HG03108 (cell line): ENCODE data around the gene TMEM178A.

Experiments
- ATAC-seq: cut with Tn5 transposase; IDR thresholded peaks from one replicate; pipeline ENCODE4 v1.9.1; 2021; ENCODE audit warnings: moderate library complexity; ENCODE audit not compliant: unreplicated experiment

TMEM178A gene

GRCh38 chr2:39708003-39708402, 42.3 kb downstream of the TMEM178A start:
- no peak for ATAC-seq

GRCh38 chr2:39710807-39711206, 45.1 kb downstream of the TMEM178A start:
- no peak for ATAC-seq

DNA sequence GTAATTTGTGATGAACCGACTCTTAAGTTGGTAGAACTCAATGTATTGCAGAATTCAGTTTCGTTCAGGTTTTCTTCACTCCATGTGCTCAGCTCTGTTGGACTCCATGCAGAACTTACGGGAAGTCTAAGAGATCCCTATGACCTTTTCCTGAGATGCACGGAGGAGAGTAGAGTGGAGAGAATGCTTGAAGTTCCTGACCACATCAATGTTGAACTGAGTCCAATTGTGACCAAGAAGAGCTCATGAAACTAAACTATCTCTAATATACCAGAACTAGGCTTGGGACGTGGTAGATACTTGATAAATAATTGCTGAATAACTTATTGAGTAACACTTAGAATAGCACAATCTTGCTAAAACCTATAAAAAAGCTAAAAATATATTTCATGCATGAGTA, 47.2 kb downstream of the TMEM178A start:
- no peak for ATAC-seq

DNA sequence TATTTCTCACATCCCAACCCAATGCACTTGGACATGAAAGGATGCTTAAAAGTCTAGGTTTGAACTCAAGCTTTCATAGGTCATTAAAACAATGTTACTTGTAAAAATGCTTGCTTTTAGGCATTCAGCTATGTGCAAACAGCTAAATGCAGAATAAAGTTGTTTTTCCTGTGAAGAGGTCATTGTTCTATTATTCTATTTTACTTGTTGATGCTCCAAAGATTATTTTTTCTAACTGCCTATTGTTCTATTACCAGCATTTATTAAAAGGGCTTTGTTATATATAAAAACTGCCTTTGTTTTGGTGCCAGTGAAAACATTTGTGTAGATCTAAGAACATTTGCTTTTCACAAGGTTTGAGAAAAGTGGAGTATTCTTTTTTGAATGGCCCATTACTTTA, 49.4 kb downstream of the TMEM178A start:
- ATAC-seq: no peak

DNA sequence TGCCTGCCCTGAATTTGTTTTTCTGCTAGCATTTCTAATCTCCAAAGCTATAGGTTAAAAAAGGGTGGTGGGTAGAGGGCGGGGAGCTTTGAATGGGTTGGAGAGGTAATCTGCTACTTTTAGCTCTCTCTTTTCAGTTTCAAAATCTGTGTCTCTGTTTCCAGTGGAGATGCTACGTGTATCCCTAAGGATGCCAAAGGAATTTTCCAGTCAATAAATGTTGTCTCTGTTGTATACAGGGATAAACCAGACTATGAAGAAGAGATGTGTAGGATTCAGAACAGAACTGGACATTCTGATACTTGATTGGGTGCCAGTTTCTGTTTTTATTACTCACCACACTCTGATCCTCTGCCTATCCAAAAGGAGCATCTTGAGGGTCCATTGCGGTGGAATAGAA, 50.1 kb downstream of the TMEM178A start:
- no peak for ATAC-seq

- ATAC-seq: no peak
Measured at GRCh38 chr2:39717067-39717466, 51.4 kb downstream of the TMEM178A start.

DNA sequence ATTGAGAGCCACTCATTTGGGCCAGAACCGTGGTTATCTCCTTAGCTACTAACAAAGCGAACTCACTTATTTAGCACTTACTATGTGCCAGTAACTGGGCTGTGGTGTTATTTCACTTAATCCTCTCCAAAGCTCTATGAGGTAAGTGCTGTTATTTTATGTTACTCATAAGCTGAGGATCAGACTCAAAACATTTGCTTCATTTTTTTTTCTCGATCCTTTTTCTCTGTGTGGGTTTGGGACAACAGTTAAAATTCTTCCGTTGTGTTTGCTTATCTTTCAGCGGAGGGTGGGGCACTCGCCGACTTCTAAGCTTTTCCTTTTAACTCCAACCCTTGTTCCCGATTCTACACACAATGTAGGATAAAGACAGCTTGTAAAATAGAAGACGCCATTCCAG, 52.8 kb downstream of the TMEM178A start:
- ATAC-seq: no peak

- ATAC-seq: no peak
Measured at GRCh38 chr2:39719317-39719716, 53.6 kb downstream of the TMEM178A start.

- no peak for ATAC-seq
Measured at GRCh38 chr2:39720970-39721369, 55.3 kb downstream of the TMEM178A start.

GRCh38 chr2:39723497-39723896, 57.8 kb downstream of the TMEM178A start:
- ATAC-seq: no peak

GRCh38 chr2:39723946-39724827, 58.5 kb downstream of the TMEM178A start:
- ATAC-seq: no peak

GRCh38 chr2:39724828-39725144, 59.1 kb downstream of the TMEM178A start:
- ATAC-seq: no peak

- ATAC-seq: no peak
Measured at GRCh38 chr2:39725401-39725800, 59.7 kb downstream of the TMEM178A start.

GRCh38 chr2:39728085-39728484, 62.4 kb downstream of the TMEM178A start:
- peak; percentile 39 for ATAC-seq

- no peak for ATAC-seq
Measured at GRCh38 chr2:39728941-39729351, 63.2 kb downstream of the TMEM178A start.

- no peak for ATAC-seq
Measured at GRCh38 chr2:39730276-39730675, 64.6 kb downstream of the TMEM178A start.

DNA sequence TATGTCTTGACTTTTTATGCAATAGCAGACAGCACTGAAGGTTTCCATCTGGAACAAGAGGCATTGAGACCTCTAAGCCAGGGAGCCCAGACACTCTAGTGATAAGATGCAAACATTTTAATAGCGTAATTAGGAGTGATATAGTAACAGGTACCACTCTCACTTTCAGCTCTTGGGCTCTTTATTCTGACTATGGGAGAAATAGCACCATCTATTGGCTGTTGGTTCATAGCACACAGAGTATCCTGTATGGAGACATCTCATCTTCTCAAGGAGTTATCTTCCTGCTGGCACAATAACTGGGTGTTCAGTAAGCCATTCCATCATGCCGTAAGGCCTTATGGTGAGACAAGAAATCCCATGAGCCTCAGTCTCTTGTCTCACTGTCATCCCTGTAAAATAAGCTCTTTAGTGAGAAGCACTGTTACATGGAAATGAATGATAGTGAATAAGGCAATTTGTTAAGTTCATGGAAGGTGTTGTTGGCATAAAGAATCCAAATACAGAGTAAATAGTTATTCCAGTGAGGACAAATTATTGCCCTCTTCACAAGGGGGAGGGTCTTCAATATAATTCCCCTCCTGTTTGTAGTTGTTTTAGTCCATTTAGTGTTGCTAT, 65.1 kb downstream of the TMEM178A start:
- no peak for ATAC-seq

DNA sequence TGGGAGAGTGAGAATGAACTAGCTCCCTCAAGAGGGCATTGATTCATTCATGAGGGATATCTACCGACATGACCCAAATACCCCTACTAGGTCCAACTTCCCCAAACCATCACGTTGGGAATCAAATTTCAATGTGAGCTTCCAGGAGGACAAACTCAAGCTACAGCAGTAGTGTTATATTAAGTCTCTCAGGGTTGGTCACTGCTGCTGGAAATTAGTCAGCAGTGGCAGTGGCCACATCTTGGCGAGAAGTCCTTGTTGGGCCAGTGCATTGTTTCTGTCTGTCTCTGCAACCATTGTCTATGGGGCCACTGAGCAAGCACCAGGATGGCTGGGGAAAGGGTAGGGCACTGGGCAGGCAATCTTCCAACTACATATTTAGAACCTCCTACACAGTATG, 65.8 kb downstream of the TMEM178A start:
- ATAC-seq: no peak

DNA sequence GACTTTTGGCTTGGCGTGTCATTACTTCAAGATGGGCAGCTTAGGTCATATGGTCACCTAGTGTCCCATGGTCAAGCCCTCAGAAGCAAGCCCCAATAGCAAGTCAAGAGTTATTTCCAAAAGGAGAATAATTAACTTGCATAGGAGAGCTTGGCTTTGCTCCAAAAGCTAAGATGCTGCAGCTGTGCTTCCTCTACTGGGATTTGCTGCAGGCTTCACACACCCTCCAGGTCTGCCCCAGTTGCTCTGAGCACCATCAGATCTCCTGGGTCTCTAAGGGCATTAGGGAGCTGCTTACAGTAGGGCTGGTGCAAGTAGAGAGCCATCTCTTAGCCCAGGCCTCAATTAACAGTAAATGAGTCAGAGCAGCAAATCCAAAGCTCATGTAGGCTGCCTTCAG, 66.8 kb downstream of the TMEM178A start:
- ATAC-seq: no peak

GRCh38 chr2:39733070-39733674, 67.5 kb downstream of the TMEM178A start:
- ATAC-seq: no peak

- ATAC-seq: no peak
Measured at GRCh38 chr2:39734445-39734844, 68.7 kb downstream of the TMEM178A start.

GRCh38 chr2:39735648-39736047, 69.9 kb downstream of the TMEM178A start:
- ATAC-seq: no peak
